CD4-positive, CD25-positive, alpha-beta regulatory T cell (primary cell): ENCODE results near the gene SIGLEC11. TPM values are rescaled to one million over a fixed set of nuclear protein-coding genes. Genes with fewer than 3 reads are reported as not detected.

Experiments
- ATAC-seq, 2 donors: fragments of 150-1000 bp; cut with Tn5 transposase; one replicate each; pipeline ENCODE4 v1.10.0; 2021; ENCODE audit warnings: low read depth in 2 of 2, moderate number of reproducible peaks in 2 of 2, moderate library complexity in 1 of 2
- DNase-seq, 3 donors: peaks; one replicate each; pipeline versions ENCODE4 v3.0.0 to v3.0.0-alpha.2; 2012 to 2022; ENCODE audit warnings: mixed read lengths in 1 of 3
- H3K27ac ChIP-seq: one replicate; pipeline ENCODE4 v1.7.0; 2013; ENCODE audit warnings: mild to moderate bottlenecking, low read length; ENCODE audit not compliant: insufficient read depth, poor library complexity, severe bottlenecking
- H3K27me3 ChIP-seq: one replicate; pipeline ENCODE4 v1.7.0; 2013; ENCODE audit warnings: low read length; ENCODE audit not compliant: control insufficient read depth, insufficient read depth
- H3K36me3 ChIP-seq: one replicate; pipeline ENCODE4 v1.7.0; 2013; ENCODE audit warnings: mild to moderate bottlenecking, low read length, moderate library complexity; ENCODE audit not compliant: control insufficient read depth, insufficient read depth
- H3K4me1 ChIP-seq: 2 replicates; pipeline ENCODE4 v1.7.0; 2013; ENCODE audit warnings: mild to moderate bottlenecking, low read length; ENCODE audit not compliant: insufficient read depth, control insufficient read depth, poor library complexity, severe bottlenecking
- H3K4me3 ChIP-seq: one replicate; pipeline ENCODE4 v1.7.0; 2013; ENCODE audit warnings: low read depth, mild to moderate bottlenecking, low read length, moderate library complexity
- H3K9me3 ChIP-seq, 2 experiments: 1 replicate in 1 of 2; 2 replicates in 1 of 2; pipeline ENCODE4 v1.7.0; 2013; ENCODE audit warnings: low read length in 2 of 2, mild to moderate bottlenecking in 1 of 2, moderate library complexity in 1 of 2; ENCODE audit not compliant: control insufficient read depth in 2 of 2
- H3K27ac Mint-ChIP-seq, 3 donors: one replicate each; pipeline ENCODE4 v1.8.0; 2020 to 2022; ENCODE audit warnings: mild to moderate bottlenecking in 3 of 3, mixed read lengths in 3 of 3, moderate library complexity in 2 of 3
- H3K27me3 Mint-ChIP-seq: one replicate; pipeline ENCODE4 v1.8.0; 2022; ENCODE audit warnings: mild to moderate bottlenecking, mixed read lengths
- H3K36me3 Mint-ChIP-seq: one replicate; pipeline ENCODE4 v1.8.0; 2020; ENCODE audit warnings: mixed read lengths
- H3K4me1 Mint-ChIP-seq, 4 donors: one replicate each; pipeline ENCODE4 v1.8.0; 2020 to 2022; ENCODE audit warnings: mixed read lengths in 4 of 4, mild to moderate bottlenecking in 1 of 4
- H3K4me3 Mint-ChIP-seq, 4 donors: one replicate each; pipeline ENCODE4 v1.8.0; 2020 to 2022; ENCODE audit warnings: mild to moderate bottlenecking in 4 of 4, mixed read lengths in 4 of 4, moderate library complexity in 3 of 4
- H3K9me3 Mint-ChIP-seq, 7 donors: one replicate each; pipeline ENCODE4 v1.8.0; 2020 to 2022; ENCODE audit warnings: mixed read lengths in 7 of 7, mild to moderate bottlenecking in 3 of 7, moderate library complexity in 2 of 7
- polyA plus RNA-seq, 4 donors: library from polyadenylated mRNA; unstranded; fragments of 300-500 nt; fragmentation: Illumina TruSeq; gene quantifications; one replicate each; pipeline ENCODE4 v1.2.3, GENCODE V29; 2021
- total RNA-seq: library from RNA; stranded (reverse); gene quantifications from one replicate; pipeline ENCODE4 v1.2.3, GENCODE V29; 2022

SIGLEC11 gene
- total and polyA plus RNA-seq, 5 donors from 2014 or later: not detected

DNA sequence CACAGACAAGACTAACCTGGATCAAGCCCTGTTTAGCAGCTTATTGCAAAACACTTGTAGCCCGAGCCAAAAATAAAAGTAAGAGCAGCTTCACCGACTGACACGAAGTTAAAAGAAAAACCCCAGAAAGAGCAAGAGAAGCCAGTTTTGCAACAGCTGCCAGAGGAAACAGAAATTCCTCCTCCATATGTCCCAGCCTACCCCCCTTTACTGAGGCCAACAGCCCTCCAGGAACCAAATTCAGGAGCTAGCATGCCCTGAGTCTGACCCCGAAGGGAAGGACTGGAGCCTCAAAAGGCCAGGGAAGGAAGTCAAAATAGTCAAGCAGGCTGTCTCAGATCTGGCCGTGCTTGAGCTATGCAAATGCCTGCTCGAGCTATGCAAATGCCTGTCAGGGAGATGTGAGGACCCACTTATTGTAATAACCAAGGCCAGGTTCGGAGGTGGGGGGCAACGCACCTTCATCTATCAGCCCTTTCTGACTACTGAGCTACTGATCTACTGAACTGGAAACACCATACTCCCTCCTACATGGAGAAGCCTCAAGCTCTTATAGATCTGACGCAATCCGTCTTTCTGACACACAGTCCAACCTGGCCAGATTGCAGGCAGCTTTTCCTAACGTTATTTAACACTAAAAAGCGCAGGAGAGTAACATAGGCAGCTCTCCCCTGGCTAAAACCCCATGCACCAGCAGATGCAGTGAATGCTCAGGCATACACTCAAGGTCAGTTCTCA, 6.7 kb downstream of the SIGLEC11 start:
- Mint-ChIP-seq H3K27ac (no peak overlapping the region), H3K27me3 (peaks cover 10% of the 10 kb centered on the region), H3K4me1 (peaks cover 0 to 3% (median 0%) of the 10 kb centered on the region in 4 donors), H3K9me3 (no peaks in the 10 kb centered on the region), H3K4me3 (no peak overlapping the region), H3K36me3 (no peaks in the 10 kb centered on the region)
- Histone ChIP-seq H3K4me1 (no peaks in the 10 kb centered on the region), H3K4me3 (no peak overlapping the region), H3K27ac (no peak overlapping the region), H3K27me3 (no peaks in the 10 kb centered on the region), H3K9me3 (no peaks in the 10 kb centered on the region), H3K36me3 (no peaks in the 10 kb centered on the region)
- DNase-seq (no peak), ATAC-seq (no peak)

DNA sequence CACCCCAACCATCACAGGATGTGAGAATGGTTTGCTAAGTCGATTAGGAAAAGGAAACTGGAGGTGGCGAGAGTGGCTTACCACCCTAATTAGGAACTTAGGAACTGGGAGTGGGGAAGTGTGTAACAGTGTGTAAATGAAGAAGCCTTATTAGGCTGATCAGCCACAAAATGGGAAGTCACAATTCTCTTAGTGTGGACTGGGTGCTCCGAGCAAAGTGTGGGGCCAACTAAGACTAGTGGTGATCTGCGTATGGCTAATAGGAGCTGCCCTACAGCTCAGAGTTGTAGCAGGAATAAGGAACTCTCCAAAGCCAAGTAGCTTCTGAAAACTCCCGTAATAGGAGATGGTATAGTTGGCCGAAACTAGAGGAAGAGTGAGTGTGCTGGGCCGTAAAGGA, 7.6 kb downstream of the SIGLEC11 start:
- Histone ChIP-seq H3K4me3 (no peak overlapping the region), H3K4me1 (no peaks in the 10 kb centered on the region), H3K9me3 (no peaks in the 10 kb centered on the region), H3K27ac (no peak overlapping the region), H3K36me3 (no peaks in the 10 kb centered on the region), H3K27me3 (no peaks in the 10 kb centered on the region)
- peak overlapping the region in 1 of 3 donors; percentile 62 for H3K27ac Mint-ChIP-seq
- ATAC-seq: no peak
- H3K9me3 Mint-ChIP-seq: no peaks in the 10 kb centered on the region
- no peak overlapping the region for H3K4me3 Mint-ChIP-seq
- peaks cover 0 to 3% (median 0%) of the 10 kb centered on the region in 4 donors for H3K4me1 Mint-ChIP-seq
- no peak for DNase-seq
- H3K36me3 Mint-ChIP-seq: no peaks in the 10 kb centered on the region
- peaks cover 16% of the 10 kb centered on the region for H3K27me3 Mint-ChIP-seq

DNA sequence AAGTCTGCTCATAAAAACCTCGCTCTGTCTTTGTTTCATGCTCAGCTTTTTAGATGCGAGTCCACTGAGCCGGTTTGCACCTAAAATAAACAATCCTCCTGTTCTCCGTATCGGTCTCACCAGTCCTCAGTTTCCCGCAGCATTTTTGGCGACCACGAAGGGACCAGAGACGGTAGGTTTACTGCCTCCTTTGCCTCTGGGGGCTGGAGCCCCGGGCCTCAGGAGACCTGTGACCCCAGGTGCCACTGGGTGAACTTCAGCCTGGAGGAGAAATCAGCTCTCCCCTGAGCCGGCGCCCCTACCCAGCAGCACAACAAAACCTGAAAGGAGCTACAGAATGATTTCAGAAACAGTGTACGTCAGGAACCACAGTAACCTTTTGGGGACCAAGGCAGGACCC, 8.1 kb downstream of the SIGLEC11 start:
- Mint-ChIP-seq H3K9me3 (no peaks in the 10 kb centered on the region), H3K27ac (no peak overlapping the region), H3K27me3 (peaks cover 20% of the 10 kb centered on the region), H3K36me3 (no peaks in the 10 kb centered on the region), H3K4me3 (peak overlapping the region in 1 of 4 donors; percentile 24), H3K4me1 (peaks cover 0 to 3% (median 0%) of the 10 kb centered on the region in 4 donors)
- Histone ChIP-seq H3K27me3 (no peaks in the 10 kb centered on the region), H3K4me1 (no peaks in the 10 kb centered on the region), H3K36me3 (no peaks in the 10 kb centered on the region), H3K4me3 (no peak overlapping the region), H3K9me3 (no peaks in the 10 kb centered on the region), H3K27ac (no peak overlapping the region)
- DNase-seq: no peak
- ATAC-seq: no peak

DNA sequence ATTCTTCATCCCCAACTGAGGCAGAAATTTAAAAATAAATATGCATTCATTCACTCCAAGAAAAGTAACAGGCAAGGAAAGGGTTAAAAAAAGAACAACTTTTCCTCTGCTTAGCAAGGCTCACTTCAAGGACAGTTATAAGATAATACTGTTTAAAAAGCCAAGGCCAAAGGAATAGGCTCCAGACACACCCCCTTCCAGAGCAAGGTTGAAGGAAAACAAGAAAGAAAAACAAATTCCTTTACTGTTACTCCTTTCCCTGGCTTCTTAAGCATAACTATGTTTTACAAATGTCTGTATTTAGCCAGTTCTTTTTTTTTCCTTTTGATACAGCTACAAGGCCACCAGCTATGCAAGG, 8.5 kb downstream of the SIGLEC11 start:
- ATAC-seq: no peak
- DNase-seq: no peak
- H3K4me1 Mint-ChIP-seq: peaks cover 0 to 3% (median 0%) of the 10 kb centered on the region in 4 donors
- H3K9me3 Mint-ChIP-seq: no peaks in the 10 kb centered on the region
- Histone ChIP-seq H3K9me3 (no peaks in the 10 kb centered on the region), H3K4me1 (no peaks in the 10 kb centered on the region), H3K4me3 (no peak overlapping the region), H3K27ac (no peak overlapping the region), H3K36me3 (no peaks in the 10 kb centered on the region), H3K27me3 (no peaks in the 10 kb centered on the region)
- H3K27ac Mint-ChIP-seq: no peak overlapping the region
- H3K4me3 Mint-ChIP-seq: no peak overlapping the region
- peaks cover 20% of the 10 kb centered on the region for H3K27me3 Mint-ChIP-seq
- H3K36me3 Mint-ChIP-seq: no peaks in the 10 kb centered on the region

DNA sequence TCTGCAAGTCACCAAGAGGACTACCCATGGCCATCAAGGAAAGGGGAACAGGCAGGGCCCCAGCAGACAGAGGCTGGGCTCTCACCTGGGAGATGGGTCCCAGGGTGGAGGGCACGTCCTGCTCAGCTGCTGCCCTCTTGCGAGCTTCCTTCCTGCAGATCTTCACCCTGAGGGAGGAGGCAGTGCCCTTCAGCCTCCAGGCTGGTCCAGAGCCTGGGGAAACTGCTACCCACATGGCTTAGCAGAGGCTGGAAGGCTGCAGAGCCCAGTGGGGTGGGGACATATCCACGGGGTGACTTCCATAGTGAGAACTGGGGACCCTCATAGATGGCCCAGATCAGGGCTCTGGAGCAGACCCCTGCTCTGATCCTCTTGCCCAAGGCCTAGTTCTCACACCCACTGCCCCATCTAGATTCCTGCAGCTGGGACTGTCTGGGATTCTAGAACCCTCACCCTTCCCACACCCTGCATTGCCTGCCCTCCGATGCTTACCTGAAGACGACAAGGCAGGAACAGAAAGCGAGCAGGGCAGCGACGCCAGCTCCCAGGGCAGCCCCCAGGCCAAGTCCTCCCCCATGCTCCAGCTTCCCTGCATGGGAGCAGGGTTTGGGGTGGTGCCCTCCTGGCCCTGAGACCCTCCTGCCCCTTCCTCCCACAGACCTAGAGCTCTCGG, 9.0 kb downstream of the SIGLEC11 start:
- Histone ChIP-seq H3K4me1 (no peaks in the 10 kb centered on the region), H3K27ac (no peak overlapping the region), H3K4me3 (no peak overlapping the region), H3K27me3 (no peaks in the 10 kb centered on the region), H3K36me3 (no peaks in the 10 kb centered on the region), H3K9me3 (no peaks in the 10 kb centered on the region)
- ATAC-seq: no peak
- Mint-ChIP-seq H3K27me3 (peaks cover 20% of the 10 kb centered on the region), H3K4me1 (peaks cover 0 to 3% (median 0%) of the 10 kb centered on the region in 4 donors), H3K9me3 (no peaks in the 10 kb centered on the region), H3K36me3 (no peaks in the 10 kb centered on the region), H3K4me3 (no peak overlapping the region), H3K27ac (no peak overlapping the region)
- no peak for DNase-seq

DNA sequence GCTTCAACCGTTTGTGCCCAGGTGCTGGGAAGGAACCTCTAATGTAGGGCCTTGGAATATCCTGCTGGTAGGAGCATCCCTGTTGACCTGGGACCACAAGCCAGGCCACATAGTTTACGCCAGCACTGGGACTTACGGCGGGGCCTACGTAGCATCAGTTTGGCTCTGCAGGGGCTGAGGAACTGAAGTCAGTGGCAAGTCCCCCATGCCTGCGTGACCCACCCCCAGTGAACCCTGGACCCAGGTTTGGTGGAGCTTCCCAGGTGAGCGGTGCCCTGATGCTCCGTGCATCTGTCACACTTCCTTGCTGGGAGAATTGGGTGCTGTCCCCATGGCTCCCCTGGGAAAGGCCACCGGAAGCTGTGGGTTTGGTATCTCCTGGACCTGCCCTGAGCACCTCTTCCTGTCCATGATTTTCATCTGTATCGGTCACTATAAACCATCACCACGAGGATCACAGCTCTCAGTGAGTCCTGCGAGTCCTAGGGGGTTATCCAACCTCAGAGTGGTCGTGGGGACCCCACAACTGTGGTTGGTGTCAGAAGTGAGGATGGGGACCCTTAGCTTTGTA, 9.9 kb downstream of the SIGLEC11 start:
- H3K9me3 ChIP-seq: no peaks in the 10 kb centered on the region
- no peak overlapping the region for H3K27ac Mint-ChIP-seq
- H3K36me3 ChIP-seq: no peaks in the 10 kb centered on the region
- H3K27ac ChIP-seq: no peak overlapping the region
- H3K9me3 Mint-ChIP-seq: no peaks in the 10 kb centered on the region
- DNase-seq (no peak), ATAC-seq (no peak)
- no peaks in the 10 kb centered on the region for H3K27me3 ChIP-seq
- H3K36me3 Mint-ChIP-seq: no peaks in the 10 kb centered on the region
- no peak overlapping the region for H3K4me3 Mint-ChIP-seq
- H3K27me3 Mint-ChIP-seq: peaks cover 15% of the 10 kb centered on the region
- H3K4me1 Mint-ChIP-seq: peaks cover 0 to 3% (median 0%) of the 10 kb centered on the region in 4 donors
- H3K4me1 ChIP-seq: no peaks in the 10 kb centered on the region
- H3K4me3 ChIP-seq: no peak overlapping the region

DNA sequence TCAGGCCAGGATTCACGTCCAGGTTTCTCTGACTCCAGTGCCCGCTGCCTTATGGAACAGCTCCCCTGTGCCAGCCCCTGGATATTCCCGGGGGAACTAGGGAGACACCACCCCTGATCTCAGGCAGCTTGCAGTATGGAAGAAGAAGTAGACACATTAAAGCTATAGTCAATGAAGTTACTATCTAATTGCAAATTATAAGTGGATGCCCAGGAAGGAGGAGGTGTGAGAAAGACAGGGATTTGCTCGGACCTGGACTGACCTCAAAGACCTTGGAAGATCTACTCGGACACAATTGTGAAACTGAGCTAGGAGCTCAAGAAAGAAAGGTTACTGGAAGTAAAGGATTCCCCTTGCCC, 10.4 kb downstream of the SIGLEC11 start:
- ATAC-seq (no peak), DNase-seq (no peak)
- no peak overlapping the region for H3K4me3 ChIP-seq
- no peak overlapping the region for H3K4me3 Mint-ChIP-seq
- H3K27ac Mint-ChIP-seq: peak overlapping the region in 1 of 3 donors; percentile 84
- H3K36me3 Mint-ChIP-seq: no peaks in the 10 kb centered on the region
- peaks cover 0 to 3% (median 0%) of the 10 kb centered on the region in 4 donors for H3K4me1 Mint-ChIP-seq
- H3K27me3 Mint-ChIP-seq: peaks cover 15% of the 10 kb centered on the region
- no peaks in the 10 kb centered on the region for H3K4me1 ChIP-seq
- H3K27me3 ChIP-seq: no peaks in the 10 kb centered on the region
- H3K9me3 ChIP-seq: no peaks in the 10 kb centered on the region
- no peaks in the 10 kb centered on the region for H3K36me3 ChIP-seq
- no peak overlapping the region for H3K27ac ChIP-seq
- H3K9me3 Mint-ChIP-seq: no peaks in the 10 kb centered on the region
